Ammon's horn (tissue), 1 donor: ENCODE data around the gene SLX9.

Experiments used
- DNase-seq: peaks from one replicate; pipeline ENCODE4 v3.0.0-alpha.2; 2016; ENCODE audit warnings: low spot score

SLX9 gene

GRCh38 chr21:44977616-44978340 is 37.9 kb downstream of the SLX9 start:
- DNase-seq: no peak

GRCh38 chr21:44979687-44980561 is 40.1 kb downstream of the SLX9 start:
- no peak for DNase-seq

GRCh38 chr21:44980562-44981489 is 41.0 kb downstream of the SLX9 start:
- no peak for DNase-seq

GRCh38 chr21:44982558-44983250 is 42.9 kb downstream of the SLX9 start:
- no peak for DNase-seq

- DNase-seq: no peak
Measured at GRCh38 chr21:44983421-44984206, 43.8 kb downstream of the SLX9 start.

- DNase-seq: no peak
Measured at GRCh38 chr21:44984428-44984791, 44.6 kb downstream of the SLX9 start.

GRCh38 chr21:44984792-44985440 is 45.1 kb downstream of the SLX9 start:
- DNase-seq: no peak

GRCh38 chr21:44985441-44986401 is 45.9 kb downstream of the SLX9 start:
- no peak for DNase-seq

GRCh38 chr21:44986471-44987291 is 46.9 kb downstream of the SLX9 start:
- DNase-seq: no peak

GRCh38 chr21:44987301-44987885 is 47.6 kb downstream of the SLX9 start:
- DNase-seq: no peak

GRCh38 chr21:44987886-44988606 is 48.2 kb downstream of the SLX9 start:
- no peak for DNase-seq

GRCh38 chr21:44988607-44989536 is 49.0 kb downstream of the SLX9 start:
- DNase-seq: no peak

GRCh38 chr21:44989537-44989886 is 49.7 kb downstream of the SLX9 start:
- no peak for DNase-seq

GRCh38 chr21:44989943-44990780 is 50.3 kb downstream of the SLX9 start:
- DNase-seq: no peak

GRCh38 chr21:44990921-44991320 is 51.1 kb downstream of the SLX9 start:
- DNase-seq: no peak
